GM12891 (cell line): ENCODE results near the gene CALM3.

Source experiments
- POLR2A ChIP-seq: IDR thresholded peaks from 2 replicates; pipeline ENCODE4 v1.6.1; 2011; ENCODE audit warnings: low read depth, low read length, control low read depth
- POLR2AphosphoS5 ChIP-seq: IDR thresholded peaks from 2 replicates; pipeline ENCODE4 v1.6.1; 2011; ENCODE audit warnings: low read depth, low read length, control low read depth
- POU2F2 ChIP-seq: IDR thresholded peaks from 2 replicates; pipeline ENCODE4 v1.6.1; 2011; ENCODE audit warnings: low read depth, mild to moderate bottlenecking, control low read depth, low read length, moderate library complexity
- SPI1 ChIP-seq: IDR thresholded peaks from 2 replicates; pipeline ENCODE4 v1.6.1; 2011; ENCODE audit warnings: low read depth, low read length, control low read depth
- TAF1 ChIP-seq: IDR thresholded peaks from 2 replicates; pipeline ENCODE4 v1.6.1; 2011; ENCODE audit warnings: low read depth, low read length, control low read depth

- TF ChIP-seq POLR2A (no peak), POLR2AphosphoS5 (no peak), TAF1 (no peak), POU2F2 (no peak), SPI1 (no peak)
Measured at GRCh38 chr19:46564701-46565100, 36.4 kb upstream of the CALM3 start.
